Activated CD8-positive, alpha-beta T cell treated with anti-CD3 and anti-CD28 coated beads for 36 hours (primary cell): ENCODE measurements around the gene STK11. TPM values are rescaled to one million over a fixed set of nuclear protein-coding genes. Genes with fewer than 3 reads are reported as not detected.

Experiments
- ATAC-seq: fragments of 200-7000 bp; cut with Tn5 transposase; one replicate; pipeline ENCODE4 v1.10.0; 2021; ENCODE audit warnings: mild to moderate bottlenecking, moderate library complexity
- CTCF ChIA-PET: fragments of 350-600 bp; sonication (Branson Sonifier 250); formaldehyde crosslinking; loops from one replicate; lab custom pipeline; 2021; ENCODE audit warnings: antibody characterized with exemption; lab: Charles Lee
- POLR2A ChIA-PET: fragments of 350-600 bp; sonication (Branson Sonifier 250); formaldehyde crosslinking; loops from one replicate; lab custom pipeline; 2021; ENCODE audit warnings: antibody characterized with exemption; lab: Charles Lee
- DNase-seq: peaks from one replicate; pipeline ENCODE4 v3.0.0-alpha.2; 2020
- H3K27ac Mint-ChIP-seq: one replicate; pipeline ENCODE4 v1.8.0; 2021; ENCODE audit warnings: mild to moderate bottlenecking, mixed read lengths
- H3K27me3 Mint-ChIP-seq: one replicate; pipeline ENCODE4 v1.8.0; 2021; ENCODE audit warnings: mixed read lengths
- H3K36me3 Mint-ChIP-seq: one replicate; pipeline ENCODE4 v1.8.0; 2021; ENCODE audit warnings: low read depth, mixed read lengths
- H3K4me1 Mint-ChIP-seq: one replicate; pipeline ENCODE4 v1.8.0; 2021; ENCODE audit warnings: low read depth, mixed read lengths
- H3K4me3 Mint-ChIP-seq: one replicate; pipeline ENCODE4 v1.8.0; 2021; ENCODE audit warnings: mild to moderate bottlenecking, moderate library complexity, mixed read lengths
- H3K9me3 Mint-ChIP-seq: one replicate; pipeline ENCODE4 v1.8.0; 2021; ENCODE audit warnings: mixed read lengths
- CTCF ChIP-seq: fragments of 200-600 bp; IDR thresholded peaks from one replicate; pipeline ENCODE4 v1.8.0; 2022; ENCODE audit warnings: antibody characterized with exemption, mild to moderate bottlenecking
- intact Hi-C: fragments of 100-400 bp; cut with micrococcal nuclease; formaldehyde crosslinking; loops from one replicate; pipeline ENCODE4 v1.10.0; 2022
- total RNA-seq, 2 experiments: library from RNA; stranded (reverse); gene quantifications; one replicate each; pipeline ENCODE4 v1.2.3, GENCODE V29; 2021

Gene STK11
- total RNA-seq, 2 experiments from 2014 or later, result 55.1 to 58.0 TPM

GRCh38 chr19:1170938-1171754 is 34.4 kb upstream of the STK11 start:
- DNase-seq (no peak), ATAC-seq (no peak)
- CTCF ChIA-PET, result no interaction called here
- intact Hi-C loops, result no loop called here
- Mint-ChIP-seq H3K9me3 (no peaks in the 10 kb centered on the region), H3K27ac (peak overlapping the region; percentile 1), H3K36me3 (peaks cover 8% of the 10 kb centered on the region), H3K4me3 (peak overlapping the region; percentile 37), H3K27me3 (no peaks in the 10 kb centered on the region), H3K4me1 (peaks cover 39% of the 10 kb centered on the region)
- TF ChIP-seq CTCF, result no peak
- POLR2A ChIA-PET, result no interaction called here

GRCh38 chr19:1171755-1172352 is 33.7 kb upstream of the STK11 start:
- CTCF ChIA-PET, result no interaction called here
- intact Hi-C loops, result no loop called here
- peaks cover 8% of the 10 kb centered on the region for H3K36me3 Mint-ChIP-seq
- peak overlapping the region; percentile 56 for H3K27ac Mint-ChIP-seq
- DNase-seq (no peak), ATAC-seq (no peak)
- H3K27me3 Mint-ChIP-seq, result no peaks in the 10 kb centered on the region
- POLR2A ChIA-PET, result no interaction called here
- TF ChIP-seq CTCF, result no peak
- peaks cover 39% of the 10 kb centered on the region for H3K4me1 Mint-ChIP-seq
- H3K9me3 Mint-ChIP-seq, result no peaks in the 10 kb centered on the region
- H3K4me3 Mint-ChIP-seq, result peak overlapping the region; percentile 87

DNA sequence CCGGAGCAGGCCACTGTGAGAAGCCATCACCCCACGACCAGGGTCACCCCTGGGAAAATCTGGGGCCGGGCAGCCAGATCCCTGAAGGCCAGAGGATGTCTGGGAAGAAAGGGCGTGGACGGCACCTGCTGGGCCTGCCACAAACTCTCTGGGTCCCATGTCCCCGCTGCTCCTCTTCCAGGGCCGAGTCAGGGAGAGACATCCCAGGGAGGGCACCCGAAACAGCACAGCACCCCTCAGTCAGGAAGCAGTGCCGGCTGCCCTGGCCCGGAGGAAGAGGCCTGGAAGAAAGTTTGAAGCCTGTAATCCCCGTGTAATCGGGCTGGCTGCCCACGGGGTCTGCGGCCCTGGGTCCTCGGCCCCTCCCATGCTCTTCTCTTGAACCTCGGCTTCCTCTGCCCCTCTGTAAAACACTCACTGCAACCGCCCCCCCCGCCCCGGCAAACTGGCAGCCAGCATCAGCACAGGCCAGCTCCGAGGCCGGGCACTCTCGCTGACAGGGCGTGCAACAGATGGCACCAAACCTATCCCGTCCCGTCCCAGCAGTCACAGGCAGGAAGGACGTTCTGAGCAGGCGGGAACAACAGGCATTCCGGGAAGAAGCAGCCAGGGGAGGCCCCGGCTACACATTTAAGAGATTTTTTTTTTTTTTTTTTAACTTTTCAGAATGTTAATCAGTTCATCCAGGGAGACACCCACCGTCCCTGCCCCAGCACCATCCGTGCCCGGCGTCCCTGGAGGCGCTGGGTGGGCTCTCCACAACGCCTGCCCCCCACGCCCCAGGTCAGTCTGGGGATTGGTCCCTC is 33.0 kb upstream of the STK11 start:
- intact Hi-C loops, result no loop called here
- POLR2A ChIA-PET, result no interaction called here
- Mint-ChIP-seq H3K4me3 (peak overlapping the region; percentile 87), H3K9me3 (no peaks in the 10 kb centered on the region), H3K4me1 (peaks cover 39% of the 10 kb centered on the region), H3K27ac (no peak overlapping the region), H3K27me3 (no peaks in the 10 kb centered on the region), H3K36me3 (peaks cover 8% of the 10 kb centered on the region)
- no peak for TF ChIP-seq CTCF
- ATAC-seq, result no peak
- no peak for DNase-seq
- CTCF ChIA-PET, result no interaction called here

- Mint-ChIP-seq H3K4me3 (peak overlapping the region; percentile 87), H3K27ac (peak overlapping the region; percentile 92), H3K36me3 (peaks cover 8% of the 10 kb centered on the region), H3K27me3 (no peaks in the 10 kb centered on the region), H3K9me3 (no peaks in the 10 kb centered on the region), H3K4me1 (peaks cover 39% of the 10 kb centered on the region)
- peak; percentile 39 for DNase-seq
- ATAC-seq, result no peak
- CTCF ChIA-PET, result no interaction called here
- intact Hi-C loops, result no loop called here
- TF ChIP-seq CTCF, result no peak
- POLR2A ChIA-PET, result no interaction called here
Observed at GRCh38 chr19:1173159-1173844, 32.3 kb upstream of the STK11 start.
